Stimulated activated CD8-positive, alpha-beta memory T cell treated with anti-CD3 and anti-CD28 coated beads, Interleukin-4, amount 100 ng/mL, for 4 hours (primary cell): ENCODE data around the gene AHI1.

Source experiments
- DNase-seq, 2 donors: peaks; one replicate each; pipeline ENCODE4 v3.0.0-alpha.2; 2020; ENCODE audit warnings: low read depth in 2 of 2, low spot score in 1 of 2

AHI1 gene

DNA sequence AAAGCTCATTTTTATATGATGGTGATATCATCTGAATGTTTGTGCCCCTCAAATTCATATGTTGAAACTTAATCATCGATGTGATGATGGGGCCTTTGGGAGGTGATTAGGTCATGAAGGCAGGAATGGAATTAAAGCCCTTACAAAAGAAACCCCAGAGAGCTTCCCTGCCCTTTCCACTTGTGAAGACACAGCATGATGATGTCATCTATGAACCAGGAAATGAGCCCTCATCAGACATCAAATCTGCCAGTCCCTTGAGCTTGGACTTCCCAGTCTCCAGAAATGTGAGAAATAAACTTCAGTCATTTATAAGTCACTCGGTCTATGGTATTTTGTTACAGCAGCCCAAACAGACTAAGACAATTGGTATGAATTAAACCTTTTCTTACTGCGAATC, 163.4 kb downstream of the AHI1 start:
- DNase-seq, result no peak

- no peak for DNase-seq
Measured at GRCh38 chr6:135331002-135331401, 166.5 kb downstream of the AHI1 start.

DNA sequence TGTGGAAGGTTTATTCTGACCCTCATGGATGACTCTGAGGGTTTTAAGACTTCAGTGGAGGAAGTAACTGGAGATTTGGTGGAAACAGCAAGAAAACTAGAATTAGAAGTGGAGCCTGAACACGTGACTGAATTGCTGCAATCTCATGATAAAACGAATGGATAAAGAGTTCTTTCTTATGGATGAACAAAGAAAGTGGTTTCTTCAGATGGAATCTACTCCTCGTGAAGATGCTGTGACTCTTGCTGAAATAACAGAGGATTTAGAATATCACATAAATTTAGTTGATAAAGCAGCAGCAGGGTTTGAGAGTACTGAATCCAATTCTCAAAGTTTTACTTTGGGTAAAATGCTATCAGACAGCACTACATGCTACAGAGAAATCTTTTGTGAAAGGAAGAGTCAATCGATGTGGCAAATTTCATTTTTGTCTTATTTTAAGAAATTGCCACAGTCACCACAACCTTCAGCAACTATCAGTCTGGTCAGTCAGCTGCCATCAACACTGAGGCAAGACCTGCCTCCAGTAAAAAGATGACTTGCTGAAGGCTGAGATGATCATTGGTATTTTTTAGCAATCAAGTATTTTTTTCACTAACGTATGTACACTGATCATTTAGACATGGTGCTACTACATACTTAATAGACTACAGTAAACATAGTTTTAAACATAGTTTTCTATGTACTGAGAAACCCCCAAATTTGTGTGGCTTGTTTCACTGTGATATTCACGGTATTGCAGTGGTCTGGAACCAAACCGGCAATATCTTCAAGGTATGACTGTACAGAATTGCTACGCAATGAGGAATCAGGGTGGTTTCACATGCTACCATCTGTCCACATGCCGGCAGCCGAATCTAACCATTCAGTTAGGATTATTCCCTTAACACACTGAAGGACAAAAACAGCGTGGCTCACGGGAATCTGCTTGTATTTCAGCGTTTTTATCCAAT, 167.4 kb downstream of the AHI1 start:
- no peak for DNase-seq

- DNase-seq, result no peak
Measured at GRCh38 chr6:135328136-135328535, 169.4 kb downstream of the AHI1 start.

DNA sequence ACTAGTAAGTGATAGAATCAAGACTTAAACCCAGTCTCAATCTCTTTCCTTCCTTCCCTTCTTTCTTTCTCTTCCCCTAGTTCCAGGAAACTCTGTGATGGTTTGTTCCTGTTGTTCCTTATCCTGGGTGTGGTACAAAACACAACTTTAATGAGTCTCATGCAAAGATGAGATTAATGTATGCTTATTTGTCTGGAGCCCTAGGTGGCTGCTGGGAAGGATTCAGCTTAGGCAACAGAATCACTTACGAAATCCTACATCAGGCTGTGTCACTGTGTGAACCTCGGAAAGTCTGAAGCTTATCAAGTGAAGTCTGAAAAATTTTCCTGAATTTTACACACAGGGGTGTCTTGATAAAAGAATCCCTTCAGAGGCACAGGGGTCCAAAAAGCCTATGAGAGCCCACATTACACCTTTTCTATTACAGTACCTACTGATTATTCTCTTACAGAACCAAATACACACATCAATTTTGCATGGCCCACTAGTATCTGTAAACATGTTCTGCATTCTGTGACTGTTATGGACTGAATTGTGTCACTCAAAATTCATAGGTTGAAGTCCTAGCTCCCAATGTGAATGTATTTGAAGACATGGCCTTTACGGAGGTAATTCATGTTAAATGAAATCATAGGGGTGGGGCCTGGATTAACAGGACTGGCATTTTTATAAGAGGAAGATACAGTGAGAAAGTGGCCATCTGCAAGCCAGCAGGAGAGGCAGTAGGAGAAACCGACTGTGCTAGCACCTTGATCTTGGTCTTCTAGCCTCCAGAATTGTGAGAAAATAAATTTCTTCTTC, 171.7 kb downstream of the AHI1 start:
- DNase-seq, result no peak

DNA sequence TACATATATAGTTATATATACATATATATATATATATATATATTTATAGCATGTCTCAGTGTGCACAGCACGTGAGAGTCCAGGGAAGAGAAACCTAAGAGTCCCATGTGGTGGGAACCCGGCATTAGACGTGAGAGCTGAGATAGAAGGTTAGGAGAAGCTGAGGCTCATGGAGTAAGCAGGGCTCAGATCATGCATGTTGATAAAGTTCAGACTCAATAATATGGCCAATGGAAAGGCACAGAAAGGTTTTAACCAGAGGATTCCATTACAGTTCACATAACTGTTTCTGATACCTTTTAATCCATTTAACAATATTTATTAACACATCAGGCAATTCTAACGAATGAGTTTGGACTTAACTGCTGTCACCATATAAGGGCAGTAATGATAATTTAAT, 173.0 kb downstream of the AHI1 start:
- no peak for DNase-seq

DNA sequence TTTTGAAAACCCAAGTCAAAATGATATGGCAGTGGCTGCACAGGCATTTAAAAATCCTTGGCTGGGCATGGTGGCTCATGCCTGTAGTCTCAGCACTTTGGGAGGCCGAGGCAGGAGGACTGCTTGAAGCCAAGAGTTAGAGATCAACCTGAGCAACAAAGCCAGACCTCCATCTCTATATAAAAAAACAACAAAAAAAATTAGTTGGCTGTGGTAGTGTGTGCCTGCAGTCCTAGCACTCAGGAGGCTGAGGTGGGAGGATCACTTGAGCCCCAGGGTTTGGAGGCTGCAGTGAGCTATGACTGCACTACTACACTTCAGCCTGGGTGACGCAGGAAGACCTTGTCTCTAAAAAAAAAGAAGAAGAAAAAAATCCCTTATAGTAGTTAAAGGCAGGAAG, 173.6 kb downstream of the AHI1 start:
- DNase-seq, result no peak

GRCh38 chr6:135323202-135323668, 174.3 kb downstream of the AHI1 start:
- DNase-seq, result no peak

- no peak for DNase-seq
Measured at GRCh38 chr6:135322427-135323201, 174.9 kb downstream of the AHI1 start.

DNA sequence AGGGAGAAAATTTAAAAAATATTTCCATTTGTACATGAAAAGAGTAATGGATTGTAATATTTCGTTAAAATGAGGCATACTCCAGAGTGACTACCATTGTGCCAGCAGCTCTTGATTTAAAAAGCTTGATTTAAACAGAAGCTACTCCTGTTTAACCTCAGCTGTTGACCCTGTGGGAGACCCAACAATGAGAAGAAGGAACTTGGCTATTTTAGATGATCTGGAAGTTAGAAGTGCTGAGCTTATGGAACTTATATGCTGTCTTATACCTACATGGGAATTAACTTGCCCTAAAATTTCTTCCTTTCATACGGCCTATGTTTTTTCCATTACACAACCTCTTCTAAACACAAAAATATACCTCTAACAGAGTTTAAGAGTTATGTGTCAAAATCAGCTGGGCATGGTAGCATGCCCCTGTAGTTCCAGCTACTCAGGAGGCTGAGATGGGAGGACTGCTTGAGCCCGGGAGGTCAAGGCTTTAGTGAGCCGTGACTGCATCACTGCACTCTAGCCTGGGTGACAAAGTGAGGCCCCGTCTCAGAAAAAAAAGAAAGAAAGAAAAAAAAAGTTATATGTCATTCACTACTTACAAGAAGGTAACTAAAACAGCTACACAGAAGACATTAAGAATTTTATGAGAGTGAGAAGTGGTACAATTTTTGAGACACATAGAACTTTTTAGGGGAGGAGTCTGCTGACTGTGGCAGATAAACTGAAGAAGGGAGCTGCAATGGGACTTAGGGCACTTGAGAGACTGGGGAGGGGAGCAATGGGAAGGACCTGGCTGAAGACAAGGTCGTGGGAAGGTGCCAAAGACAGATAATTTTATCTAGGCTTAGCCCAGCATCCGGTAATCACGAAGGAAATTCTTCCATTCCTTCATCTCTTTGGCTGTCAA, 176.6 kb downstream of the AHI1 start:
- no peak for DNase-seq

DNA sequence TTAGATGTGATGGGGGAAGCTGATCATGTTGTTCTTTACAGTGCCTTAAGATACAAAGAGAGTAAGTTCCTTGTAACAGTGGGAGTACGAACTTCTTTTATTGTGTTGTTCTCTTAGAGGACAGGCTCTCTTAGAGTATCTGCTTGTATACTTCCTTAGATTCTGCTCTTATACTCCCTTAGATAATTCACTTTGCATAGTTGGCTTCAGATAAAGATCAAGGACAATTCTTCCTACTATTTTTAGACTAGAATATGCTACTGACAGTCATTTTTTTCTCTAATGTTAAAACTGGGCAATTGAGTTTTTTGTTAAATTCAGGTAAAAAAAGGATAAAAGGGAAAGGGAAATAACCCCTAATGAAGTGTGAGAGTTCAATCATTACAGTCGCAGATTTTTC, 177.7 kb downstream of the AHI1 start:
- no peak for DNase-seq

DNA sequence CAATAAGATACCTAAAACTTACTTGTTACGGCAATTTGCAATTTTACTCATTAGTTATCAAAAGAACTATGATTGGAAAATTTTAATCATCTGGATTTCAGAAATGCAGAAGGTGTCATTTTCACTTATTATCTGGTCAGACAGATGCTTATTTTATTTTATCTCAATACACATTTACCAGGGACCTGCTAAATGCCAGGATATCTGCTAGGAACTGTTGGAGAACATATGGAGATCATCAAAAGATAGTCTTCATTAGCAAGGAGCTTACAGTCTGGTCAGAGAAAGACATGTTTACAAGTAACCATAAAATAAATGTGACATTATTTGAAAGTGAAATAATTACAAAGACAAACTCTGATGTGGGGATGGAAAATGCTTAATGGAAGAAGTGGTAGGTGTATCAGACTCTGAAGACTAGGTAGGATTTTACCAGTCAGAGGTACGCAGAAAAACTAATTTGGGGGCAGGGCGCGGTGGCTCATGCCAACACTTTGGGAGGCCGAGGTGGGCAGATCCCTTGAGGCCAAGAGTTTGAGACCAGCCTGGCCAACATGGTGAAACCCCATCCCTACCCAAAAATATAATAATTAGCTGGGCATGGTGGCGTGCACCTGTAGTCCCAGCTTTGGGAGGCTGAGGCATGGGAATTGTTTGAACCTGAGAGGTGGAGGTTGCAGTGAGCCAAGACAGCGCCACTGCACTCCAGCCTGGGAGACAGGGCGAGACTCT, 178.6 kb downstream of the AHI1 start:
- no peak for DNase-seq

DNA sequence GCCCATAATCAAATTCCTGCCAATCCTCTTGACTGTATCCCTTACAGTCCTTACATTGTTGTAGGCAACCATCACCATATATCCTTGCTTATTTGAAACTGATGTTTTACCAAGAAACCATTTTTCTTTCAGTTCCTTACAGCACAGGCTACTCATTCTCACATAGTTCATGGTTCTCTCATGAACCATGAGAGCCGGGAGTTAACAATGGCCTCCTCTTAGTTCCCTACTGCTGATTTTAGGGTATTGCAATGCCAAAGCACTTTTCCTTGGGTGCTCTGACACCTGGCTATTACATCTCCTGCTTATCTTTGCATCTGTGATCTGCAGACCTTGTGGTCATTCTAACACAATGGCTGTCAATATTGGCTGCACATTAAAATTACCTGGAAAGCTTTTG, 183.0 kb downstream of the AHI1 start:
- no peak for DNase-seq

- DNase-seq, result no peak
Measured at GRCh38 chr6:135311446-135312200, 185.9 kb downstream of the AHI1 start.

- DNase-seq, result no peak
Measured at GRCh38 chr6:135310291-135310690, 187.2 kb downstream of the AHI1 start.

DNA sequence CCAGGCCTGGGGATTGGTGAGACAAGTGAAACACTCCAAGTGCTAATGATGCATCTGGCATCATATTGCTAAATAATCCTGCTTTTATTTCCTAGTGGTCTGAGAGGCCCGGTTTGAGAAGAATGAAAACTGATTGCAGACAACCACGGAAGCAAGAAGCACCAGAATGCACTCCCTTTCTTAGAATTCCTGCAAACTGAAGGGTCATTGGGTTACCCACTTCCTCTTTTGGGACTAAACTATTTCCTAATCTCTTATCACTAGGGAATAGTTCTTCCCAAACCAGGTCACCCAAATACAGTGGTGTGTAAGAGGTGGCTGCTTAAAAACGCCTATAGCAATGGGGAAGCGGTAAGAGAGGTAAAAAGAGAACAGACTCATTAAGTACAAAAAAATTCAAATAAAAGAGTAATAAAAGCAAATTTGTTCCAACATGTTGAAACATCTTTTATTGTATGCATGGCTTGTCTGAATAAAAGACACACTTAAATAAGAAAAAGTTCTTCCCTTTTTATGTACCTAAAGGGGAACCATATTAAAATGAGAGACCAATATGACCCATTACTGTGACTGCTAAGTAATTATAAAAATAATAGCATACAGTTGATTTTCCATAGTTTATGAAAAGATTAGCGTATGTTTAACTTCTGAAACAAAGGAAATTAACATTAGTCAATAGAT, 190.7 kb downstream of the AHI1 start:
- no peak for DNase-seq

- no peak for DNase-seq
Measured at GRCh38 chr6:135306166-135306565, 191.4 kb downstream of the AHI1 start.

- no peak for DNase-seq
Measured at GRCh38 chr6:135305684-135306083, 191.9 kb downstream of the AHI1 start.
